NCI-H1436 treated with DMSO at 0.1 percent for 48 hours (cell line): Measurements from ENCODE around the gene TMIGD3.

ENCODE experiments used
- DNase-seq: peaks from one replicate; lab custom pipeline; 2025; lab: John Stamatoyannopoulos, UW

TMIGD3 gene

DNA sequence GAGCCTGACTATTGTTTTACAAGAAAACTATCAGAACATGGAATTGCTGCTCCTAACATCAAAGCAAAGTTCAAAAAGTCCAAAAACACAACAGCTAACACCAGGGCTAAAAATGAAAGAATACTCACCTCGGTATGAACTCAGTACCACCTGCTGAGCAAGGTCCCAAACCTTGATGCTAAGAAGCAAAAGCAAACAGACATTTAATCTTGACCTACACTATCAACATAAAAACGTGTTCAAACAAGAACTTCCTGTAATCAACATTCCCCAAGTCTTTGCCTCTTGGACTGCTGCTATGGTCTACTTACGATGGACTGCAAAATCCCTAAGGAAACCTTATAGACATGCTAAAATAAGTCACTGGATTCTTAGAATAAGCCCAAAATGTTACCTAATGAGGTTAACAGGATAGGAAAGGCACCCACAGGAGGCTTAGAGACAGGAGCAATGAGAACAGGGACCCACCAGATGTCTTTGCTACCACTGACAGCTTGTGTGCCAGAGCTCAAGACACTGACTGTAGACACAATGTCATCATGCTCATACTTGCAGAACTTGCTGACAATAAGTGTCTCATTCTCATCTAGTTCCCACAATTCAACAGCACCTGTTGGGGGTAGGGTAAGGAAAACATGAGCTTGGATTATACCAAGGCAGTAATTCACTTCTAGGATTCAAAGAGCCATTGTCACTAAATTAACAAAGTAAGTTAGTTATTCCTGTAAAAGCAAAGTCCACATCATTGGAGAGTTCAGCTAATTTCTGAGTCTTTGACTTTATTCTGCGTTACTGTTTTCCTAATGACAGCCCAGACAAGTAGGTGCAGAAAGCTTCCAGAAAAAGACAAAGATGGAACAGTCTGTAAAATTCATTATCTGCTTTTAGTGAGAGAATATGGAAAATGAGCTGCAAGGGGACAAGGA lies 56.2 kb downstream of the TMIGD3 start:
- no peak for DNase-seq

DNA sequence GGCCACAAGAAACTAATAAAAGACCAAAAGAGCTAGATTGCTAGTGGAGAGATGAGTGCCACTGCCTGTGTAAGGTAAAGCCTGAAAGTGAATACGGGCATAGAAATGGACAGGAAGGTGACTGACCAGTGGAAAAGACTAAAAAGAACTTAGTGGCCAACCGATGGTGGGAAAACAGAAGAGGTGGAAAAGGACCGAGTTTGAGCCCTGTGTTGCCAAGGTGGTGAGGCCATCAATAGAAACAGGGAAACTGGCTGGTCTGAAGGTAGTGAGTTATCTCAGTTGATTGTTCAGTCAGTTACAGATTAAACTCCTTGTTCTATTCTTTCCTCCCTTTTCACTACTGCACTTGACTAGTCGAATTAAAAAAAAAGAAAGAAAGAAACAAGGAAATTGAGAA lies 56.9 kb downstream of the TMIGD3 start:
- DNase-seq, result no peak

DNA sequence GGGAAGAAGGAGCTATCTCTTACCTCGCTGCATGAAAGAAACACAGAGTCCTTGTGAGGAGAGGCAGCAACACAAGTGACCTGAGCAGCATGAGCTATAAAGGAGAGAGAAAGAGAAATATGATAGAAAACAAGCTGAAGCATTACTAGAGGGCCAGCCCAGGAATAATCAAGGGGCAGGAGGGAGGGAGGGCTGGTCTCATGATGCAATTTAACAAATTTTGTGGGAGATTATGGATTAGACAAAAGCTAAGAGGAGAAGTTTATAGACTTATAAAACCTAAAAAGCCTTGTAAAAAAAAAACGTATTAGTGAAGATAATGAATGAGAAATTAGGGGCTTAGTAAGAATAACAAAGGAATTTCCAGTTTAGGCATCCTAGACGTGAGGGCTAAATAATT lies 59.4 kb downstream of the TMIGD3 start:
- no peak for DNase-seq

- no peak for DNase-seq
These were observed 61.0 kb downstream of the TMIGD3 start for GRCh38 chr1:111442457-111442856.

- no peak for DNase-seq
These were observed 61.8 kb downstream of the TMIGD3 start for GRCh38 chr1:111441573-111442192.

GRCh38 chr1:111439461-111440351 lies 63.7 kb downstream of the TMIGD3 start:
- no peak for DNase-seq

GRCh38 chr1:111436726-111437125 lies 66.7 kb downstream of the TMIGD3 start:
- DNase-seq, result no peak
